Spleen (tissue), 11 donors: Measurements from ENCODE around the gene RAB3A. TPM values are rescaled to one million over a fixed set of nuclear protein-coding genes. Genes with fewer than 3 reads are reported as not detected.

Source experiments
- DNase-seq: peaks from one replicate; pipeline ENCODE4 v3.0.0-alpha.2; 2020
- H3K27ac ChIP-seq, 8 donors: fragments of 200-600 bp; sonication (generic) in 7 of 8; 1 replicate in 4 of 8; 2 replicates in 4 of 8; pipeline versions ENCODE4 v1.5.0 to v1.8.0; 2016 to 2021; ENCODE audit warnings: inconsistent platforms in 4 of 8, mild to moderate bottlenecking in 4 of 8, moderate library complexity in 1 of 8
- H3K27me3 ChIP-seq, 7 donors: fragments of 200-600 bp; sonication (generic) in 6 of 7; replicated peaks in 1 of 7; 1 replicate in 4 of 7; 2 replicates in 3 of 7; pipeline versions ENCODE4 v1.5.0 to v1.8.0; 2016 to 2021; ENCODE audit warnings: inconsistent platforms in 3 of 7, mild to moderate bottlenecking in 1 of 7
- H3K36me3 ChIP-seq, 6 donors: fragments of 200-600 bp; sonication (generic) in 5 of 6; 1 replicate in 4 of 6; 2 replicates in 2 of 6; pipeline versions ENCODE4 v1.5.0 to v1.8.0; 2016 to 2021; ENCODE audit warnings: inconsistent platforms in 2 of 6
- H3K4me1 ChIP-seq, 6 donors: fragments of 200-600 bp; sonication (generic) in 5 of 6; 1 replicate in 3 of 6; 2 replicates in 3 of 6; pipeline versions ENCODE4 v1.5.0 to v1.8.0; 2016 to 2021; ENCODE audit warnings: inconsistent platforms in 3 of 6
- H3K4me3 ChIP-seq, 8 donors: fragments of 200-600 bp; sonication (generic) in 7 of 8; 1 replicate in 4 of 8; 2 replicates in 4 of 8; pipeline versions ENCODE4 v1.5.0 to v1.8.0; 2016 to 2021; ENCODE audit warnings: inconsistent platforms in 4 of 8, mild to moderate bottlenecking in 4 of 8, moderate library complexity in 2 of 8
- H3K9me3 ChIP-seq, 8 donors: fragments of 200-600 bp; sonication (generic) in 7 of 8; 1 replicate in 4 of 8; 2 replicates in 4 of 8; pipeline versions ENCODE4 v1.5.0 to v1.8.0; 2016 to 2021; ENCODE audit warnings: inconsistent platforms in 4 of 8
- POLR2A ChIP-seq, 3 donors: fragments of 450-650 bp; IDR thresholded peaks; one replicate each; pipeline ENCODE4 v1.5.1; 2017; ENCODE audit warnings: antibody characterized with exemption in 3 of 3, mild to moderate bottlenecking in 1 of 3
- POLR2AphosphoS5 ChIP-seq, 3 donors: sonication (generic); formaldehyde crosslinking; IDR thresholded peaks; one replicate each; pipeline ENCODE4 v1.5.1; 2017; ENCODE audit warnings: antibody characterized with exemption in 3 of 3
- WGBS, 5 donors: extraction: QIAGEN DNeasy Blood & Tissue Kit in 3 of 5; methylation state at CpG; one replicate each; pipeline versions ENCODE4 v1.1.5 to v1.1.7; 2013 to 2018; 5-methylcytosine and 5-hydroxymethylcytosine counted together
- intact Hi-C: fragments of 100-400 bp; cut with DNase I; formaldehyde crosslinking; loops from one replicate; pipeline ENCODE4 v1.15.0; 2023; ENCODE audit warnings: low total_unique reads
- polyA plus RNA-seq, 3 donors: library from polyadenylated mRNA; stranded (reverse); fragments of 200-250 nt; gene quantifications; one replicate each; pipeline ENCODE4 v1.2.1, GENCODE V29; 2013
- total RNA-seq, 7 donors: library from RNA; depleted of rRNA in 3 of 7; stranded (reverse); fragments of >200 nt in 3 of 7; fragmentation: NEBNext Ultra II Directional in 4 of 7; extraction: Animal tissue kit (Norgen Biotek cat#: 25700) in 4 of 7; gene quantifications; one replicate each; pipeline versions ENCODE4 v1.1.0 to v1.2.1, GENCODE V29; 2016 to 2021
- TF ChIP-seq, protein P1 (sequence below), 11 experiments: fragments of 200-600 bp in 7 of 11; fragments of 450-650 bp in 4 of 11; sonication (generic) in 4 of 11; IDR thresholded peaks in 8 of 11; conservative IDR thresholded peaks in 3 of 11; 1 replicate in 7 of 11; 2 replicates in 4 of 11; pipeline versions ENCODE4 v1.4.0 to v1.8.0; 2016 to 2021; ENCODE audit warnings: antibody characterized with exemption in 11 of 11, inconsistent platforms in 4 of 11, mild to moderate bottlenecking in 1 of 11
- donor health status: healthy with polysubstance abuse.
- donor health status: DM: no; HTN: no; CAD: no; lungs with moderate emphysema.
- donor health status: DM: no; HTN: no; CAD: no.
- donor health status: Bipolar disorder and iron deficiency.
- donor health status: healthy.
- donor health status: DM: no; HTN: no; CAD: no.
- donor health status: DM: yes; HTN: yes; CAD: no.

Gene RAB3A
- total and polyA plus RNA-seq, 10 donors, result 0.72 to 6.6 (median 1.6) TPM

DNA sequence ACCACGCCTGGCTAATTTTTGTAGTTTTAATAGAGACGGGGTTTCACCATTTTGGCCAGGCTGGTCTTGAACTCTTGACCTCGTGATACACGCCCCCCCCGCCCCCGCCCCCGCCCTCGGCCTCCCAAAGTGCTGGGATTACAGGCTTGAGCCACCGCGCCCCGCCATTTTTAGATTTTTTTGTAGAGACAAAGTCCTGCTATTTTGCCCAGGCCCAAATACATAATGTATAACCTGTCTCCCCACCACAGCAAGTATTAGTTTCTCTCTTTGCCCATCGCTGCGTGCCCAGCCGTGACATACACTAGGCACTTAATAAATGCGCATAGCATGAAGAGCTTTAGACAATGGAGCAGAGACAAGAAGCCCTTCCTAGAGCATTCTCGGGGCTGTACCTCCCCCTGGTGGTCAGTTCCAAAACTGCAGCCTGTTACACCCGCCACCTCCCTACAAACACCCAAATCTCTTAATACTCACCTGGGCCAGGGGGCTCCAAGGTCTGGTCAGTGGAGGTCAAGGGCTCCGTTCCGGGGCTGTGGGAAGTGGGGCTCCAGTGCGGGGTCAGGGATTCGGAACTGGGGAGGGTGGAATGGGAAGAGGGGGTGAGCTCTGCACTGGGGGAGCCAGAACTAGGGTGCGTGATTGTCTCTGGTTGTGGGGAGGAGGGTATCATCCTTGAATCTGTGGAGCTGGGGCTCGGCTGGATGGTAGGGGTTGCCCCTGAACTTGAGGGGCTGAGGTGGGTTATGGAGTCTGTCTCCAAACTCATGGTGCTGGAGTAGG lies 47.9 kb upstream of the RAB3A start:
- no peak for TF ChIP-seq POLR2A (IDR thresholded peaks at IDR 0.05)
- no peak for TF ChIP-seq POLR2AphosphoS5 (IDR thresholded peaks at IDR 0.05)
- TF ChIP-seq, protein P1, sequence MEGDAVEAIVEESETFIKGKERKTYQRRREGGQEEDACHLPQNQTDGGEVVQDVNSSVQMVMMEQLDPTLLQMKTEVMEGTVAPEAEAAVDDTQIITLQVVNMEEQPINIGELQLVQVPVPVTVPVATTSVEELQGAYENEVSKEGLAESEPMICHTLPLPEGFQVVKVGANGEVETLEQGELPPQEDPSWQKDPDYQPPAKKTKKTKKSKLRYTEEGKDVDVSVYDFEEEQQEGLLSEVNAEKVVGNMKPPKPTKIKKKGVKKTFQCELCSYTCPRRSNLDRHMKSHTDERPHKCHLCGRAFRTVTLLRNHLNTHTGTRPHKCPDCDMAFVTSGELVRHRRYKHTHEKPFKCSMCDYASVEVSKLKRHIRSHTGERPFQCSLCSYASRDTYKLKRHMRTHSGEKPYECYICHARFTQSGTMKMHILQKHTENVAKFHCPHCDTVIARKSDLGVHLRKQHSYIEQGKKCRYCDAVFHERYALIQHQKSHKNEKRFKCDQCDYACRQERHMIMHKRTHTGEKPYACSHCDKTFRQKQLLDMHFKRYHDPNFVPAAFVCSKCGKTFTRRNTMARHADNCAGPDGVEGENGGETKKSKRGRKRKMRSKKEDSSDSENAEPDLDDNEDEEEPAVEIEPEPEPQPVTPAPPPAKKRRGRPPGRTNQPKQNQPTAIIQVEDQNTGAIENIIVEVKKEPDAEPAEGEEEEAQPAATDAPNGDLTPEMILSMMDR (IDR thresholded peaks at IDR 0.05 in 8 of 11, conservative IDR thresholded peaks at IDR 0.05 in 3 of 11), result peak; percentile 77 to 98 (median 94)
- intact Hi-C loops, result loop anchor here (5.0 kb wide), 2 partner anchors 44 to 139 kb away; no protein-coding TSS in a partner anchor
- Histone ChIP-seq H3K4me3 (no peak overlapping the region), H3K36me3 (peaks cover 0 to 2% (median 0%) of the 10 kb centered on the region in 6 donors), H3K4me1 (peaks cover 0 to 31% (median 13%) of the 10 kb centered on the region in 6 donors), H3K9me3 (no peaks in the 10 kb centered on the region), H3K27ac (no peak overlapping the region), H3K27me3 (peaks cover 0 to 48% (median 4%) of the 10 kb centered on the region in 7 donors)
- WGBS, 5 donors, result 20 to 25% (median 23%) methylated on average over 17 to 23 of the region's 23 CpGs
- peak; percentile 90 for DNase-seq

DNA sequence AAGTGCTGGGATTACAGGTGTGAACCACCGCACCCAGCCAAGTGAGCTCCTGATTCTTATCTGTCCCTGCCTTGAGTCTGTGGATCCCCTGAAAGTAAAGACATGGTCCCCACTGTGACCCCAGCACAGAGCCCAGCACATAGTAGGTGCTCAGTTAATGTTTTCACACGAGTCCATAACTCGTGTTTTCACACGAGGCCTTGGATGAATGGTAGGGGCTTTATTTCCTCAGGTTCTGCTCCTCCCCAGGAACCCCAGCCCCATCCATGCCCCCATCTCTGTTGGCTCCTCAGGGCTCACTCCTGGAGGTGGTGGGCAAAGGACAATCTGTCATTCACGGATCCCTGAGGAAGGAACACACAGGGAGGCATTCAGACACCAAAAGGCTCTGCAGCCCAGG lies 46.0 kb upstream of the RAB3A start:
- no peak for TF ChIP-seq POLR2A (IDR thresholded peaks at IDR 0.05)
- no peak for TF ChIP-seq POLR2AphosphoS5 (IDR thresholded peaks at IDR 0.05)
- TF ChIP-seq, protein P1 (IDR thresholded peaks at IDR 0.05 in 8 of 11, conservative IDR thresholded peaks at IDR 0.05 in 3 of 11), result no peak

DNA sequence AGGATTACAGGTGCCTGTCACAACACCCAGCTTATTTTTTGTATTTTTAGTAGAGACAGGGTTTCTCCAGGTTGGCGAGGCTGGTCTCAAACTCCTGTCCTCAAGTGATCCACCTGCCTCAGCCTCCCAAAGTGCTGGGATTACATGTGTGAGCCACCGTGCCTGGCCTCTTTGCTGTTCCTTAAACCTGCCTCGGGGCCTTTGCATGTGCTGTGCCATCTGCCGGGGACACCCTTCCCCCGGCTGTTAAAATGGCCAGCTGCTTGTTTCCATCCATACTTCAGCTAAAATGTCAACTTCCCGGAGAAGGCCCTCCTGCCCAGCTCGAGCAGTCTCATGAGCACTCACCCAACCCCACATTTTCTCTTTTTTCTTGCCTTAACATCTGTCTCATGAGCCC lies 41.5 kb upstream of the RAB3A start:
- Histone ChIP-seq H3K27ac (no peak overlapping the region), H3K4me1 (no peaks in the 10 kb centered on the region), H3K36me3 (no peaks in the 10 kb centered on the region), H3K27me3 (peaks cover 0 to 14% (median 0%) of the 10 kb centered on the region in 7 donors), H3K9me3 (no peaks in the 10 kb centered on the region), H3K4me3 (no peak overlapping the region)
- intact Hi-C loops, result no loop called here
- TF ChIP-seq POLR2AphosphoS5 (IDR thresholded peaks at IDR 0.05) (no peak), POLR2A (IDR thresholded peaks at IDR 0.05) (no peak)
- TF ChIP-seq, protein P1 (IDR thresholded peaks at IDR 0.05 in 8 of 11, conservative IDR thresholded peaks at IDR 0.05 in 3 of 11), result no peak
- 66 to 75% (median 71%) methylated on average over 7 of the region's 7 CpGs for WGBS, 5 donors
- DNase-seq, result no peak

More for the DNA sequence above, 46.0 kb upstream of the RAB3A start:
- no peak for DNase-seq
- 83 to 90% (median 88%) methylated on average over 5 of the region's 5 CpGs for WGBS, 5 donors
- H3K27ac ChIP-seq, result no peak overlapping the region
- H3K36me3 ChIP-seq, result no peaks in the 10 kb centered on the region
- no peak overlapping the region for H3K4me3 ChIP-seq
- H3K27me3 ChIP-seq, result peaks cover 0 to 39% (median 0%) of the 10 kb centered on the region in 7 donors
- intact Hi-C loops, result loop anchor here (5.0 kb wide), 2 partner anchors 43 to 138 kb away; no protein-coding TSS in a partner anchor
- no peaks in the 10 kb centered on the region for H3K9me3 ChIP-seq
- peaks cover 0 to 23% (median 9%) of the 10 kb centered on the region in 6 donors for H3K4me1 ChIP-seq

DNA sequence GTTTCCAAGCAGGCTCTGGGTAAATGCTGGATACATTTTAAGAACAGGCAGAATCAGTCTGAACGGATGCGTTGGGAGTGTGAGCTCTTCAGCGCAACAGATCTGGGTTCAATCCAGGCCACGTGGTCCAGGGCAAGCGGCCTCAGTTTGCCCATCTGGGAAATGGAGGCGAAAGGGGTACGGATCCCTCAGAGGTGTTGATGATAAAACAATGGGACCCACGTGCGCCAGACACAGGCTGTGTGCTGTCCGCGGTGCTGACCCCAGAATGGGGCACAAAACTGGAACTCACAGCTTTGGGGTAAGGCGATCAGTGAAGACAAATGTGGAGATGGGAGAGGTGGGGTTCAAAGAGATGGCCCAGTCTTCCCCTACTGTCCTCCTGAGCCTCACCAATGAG lies 35.5 kb upstream of the RAB3A start:
- intact Hi-C loops, result no loop called here
- DNase-seq, result no peak
- no peaks in the 10 kb centered on the region for H3K9me3 ChIP-seq
- H3K36me3 ChIP-seq, result no peaks in the 10 kb centered on the region
- no peaks in the 10 kb centered on the region for H3K4me1 ChIP-seq
- no peak overlapping the region for H3K27ac ChIP-seq
- TF ChIP-seq POLR2AphosphoS5 (IDR thresholded peaks at IDR 0.05), result no peak
- TF ChIP-seq, protein P1 (IDR thresholded peaks at IDR 0.05 in 8 of 11, conservative IDR thresholded peaks at IDR 0.05 in 3 of 11), result no peak
- TF ChIP-seq POLR2A (IDR thresholded peaks at IDR 0.05), result no peak
- peaks cover 0 to 53% (median 8%) of the 10 kb centered on the region in 7 donors for H3K27me3 ChIP-seq
- WGBS, 5 donors, result 30 to 42% (median 35%) methylated on average over 12 of the region's 12 CpGs
- no peak overlapping the region for H3K4me3 ChIP-seq
